Heart left ventricle (tissue), 16 donors: ENCODE measurements around the gene ANXA6. TPM values are rescaled to one million over a fixed set of nuclear protein-coding genes. Genes with fewer than 3 reads are reported as not detected.

Source experiments
- ATAC-seq, 4 donors: fragments of 200-7000 bp; cut with Tn5 transposase; one replicate each; pipeline ENCODE4 v1.9.1; 2020 to 2022; ENCODE audit warnings: moderate library complexity in 4 of 4, mild to moderate bottlenecking in 3 of 4, moderate number of reproducible peaks in 1 of 4
- DNase-seq, 5 donors: peaks; one replicate each; pipeline ENCODE4 v3.0.0-alpha.2; 2020
- H3K27ac ChIP-seq, 12 donors: fragments of 200-600 bp; sonication (generic) in 4 of 12; one replicate each; pipeline versions ENCODE4 v1.5.0 to v1.8.0; 2016 to 2022; ENCODE audit warnings: mild to moderate bottlenecking in 2 of 12
- H3K27me3 ChIP-seq, 9 donors: fragments of 200-600 bp; sonication (generic) in 2 of 9; one replicate each; pipeline versions ENCODE4 v1.5.1 to v1.8.0; 2016 to 2022; ENCODE audit warnings: mild to moderate bottlenecking in 3 of 9
- H3K36me3 ChIP-seq, 9 donors: fragments of 200-600 bp; sonication (generic) in 2 of 9; one replicate each; pipeline versions ENCODE4 v1.5.0 to v1.8.0; 2018 to 2022; ENCODE audit warnings: mild to moderate bottlenecking in 2 of 9
- H3K4me1 ChIP-seq, 12 donors: fragments of 200-600 bp; sonication (generic) in 4 of 12; one replicate each; pipeline versions ENCODE4 v1.5.0 to v1.8.0; 2016 to 2022; ENCODE audit warnings: mild to moderate bottlenecking in 3 of 12
- H3K4me3 ChIP-seq, 12 donors: fragments of 200-600 bp; sonication (generic) in 4 of 12; one replicate each; pipeline versions ENCODE4 v1.5.0 to v1.8.0; 2017 to 2022; ENCODE audit warnings: mild to moderate bottlenecking in 9 of 12, moderate library complexity in 4 of 12
- H3K9me3 ChIP-seq, 12 donors: fragments of 200-600 bp; sonication (generic) in 4 of 12; one replicate each; pipeline versions ENCODE4 v1.5.0 to v1.8.0; 2016 to 2022; ENCODE audit warnings: mild to moderate bottlenecking in 1 of 12
- CTCF ChIP-seq, 12 donors: fragments of 200-600 bp; sonication (generic) in 4 of 12; IDR thresholded peaks; one replicate each; pipeline versions ENCODE4 v1.5.0 to v1.8.0; 2018 to 2022; ENCODE audit warnings: antibody characterized with exemption in 12 of 12, mild to moderate bottlenecking in 5 of 12
- POLR2A ChIP-seq, 2 donors: fragments of 450-650 bp; IDR thresholded peaks; one replicate each; pipeline ENCODE4 v1.6.1; 2017; ENCODE audit warnings: antibody characterized with exemption in 2 of 2, mild to moderate bottlenecking in 2 of 2, moderate library complexity in 2 of 2
- WGBS, 4 donors: extraction: QIAGEN DNeasy Blood & Tissue Kit in 2 of 4; methylation state at CpG; one replicate each; pipeline versions ENCODE4 v1.1.5 to v1.1.7; 2013 to 2018; 5-methylcytosine and 5-hydroxymethylcytosine counted together
- intact Hi-C, 10 donors: fragments of 100-400 bp; cut with DNase I; formaldehyde crosslinking; loops; one replicate each; pipeline versions ENCODE4 v1.11.1 to v1.14.2; 2022
- polyA plus RNA-seq, 2 donors: library from polyadenylated mRNA; stranded (reverse); fragments of 200-250 nt; gene quantifications; one replicate each; pipeline ENCODE4 v1.2.3, GENCODE V29; 2013
- total RNA-seq, 9 donors: library from RNA; depleted of rRNA in 2 of 9; stranded (reverse); fragments of >200 nt in 2 of 9; fragmentation: NEBNext Ultra II Directional in 3 of 9; extraction: Animal tissue kit (Norgen Biotek cat#: 25700) in 3 of 9; gene quantifications; one replicate each; pipeline versions ENCODE4 v1.1.0 to v1.2.4, GENCODE V29; 2016 to 2023
- donor health status: ischemic (EF 13 %, LVEDD 7.1; RV severe dilation, severe dysfunction).
- donor health status: healthy with polysubstance abuse.
- donor health status: DM: no; HTN: yes; CAD: no.
- donor health status: DM: no; HTN: no; CAD: no.
- donor health status: ischemic (EF 25% LVEDD 6.9; RV normal size, moderate dysfunction).
- donor health status: ischemic (EF 25% LVEDD 5.7; RV mildly dilated, moderate dysfunction).
- donor health status: healthy.
- donor health status: DM: yes; HTN: yes; CAD: no.
- donor health status: ischemic (EF 35%, LVEDD 5.7; RV mildly dilated, moderate dysfunction).
- donor health status: nonischemic (EF 11% LVEDD 7.7; RV severe dilation, severe dysfunction).
- donor health status: DM: yes; HTN: yes; CAD: no.
- donor health status: PGD.
- donor health status: ischemic (EF 29% LVEDD 5.4; RV normal size, mild dysfunction).
- donor health status: nonischemic (EF 23%, LVEDD 6.1; RV moderate dilation, normal function).

The ANXA6 gene
- total and polyA plus RNA-seq, 11 donors: 171 to 287 (median 202) TPM

- ATAC-seq (no peak), DNase-seq (peak in 1 of 5 donors; percentile 20)
- peaks cover 12 to 77% (median 58%) of the 10 kb centered on the region in 12 donors for H3K4me1 ChIP-seq
- H3K27ac ChIP-seq: peak overlapping the region in 1 of 12 donors; percentile 22
- intact Hi-C loops: no loop called here
- H3K27me3 ChIP-seq: no peaks in the 10 kb centered on the region
- WGBS, 4 donors: 95 to 97% (median 96%) methylated on average over 6 of the region's 6 CpGs
- H3K36me3 ChIP-seq: peaks cover 0 to 24% (median 4%) of the 10 kb centered on the region in 9 donors
- H3K4me3 ChIP-seq: no peak overlapping the region
- H3K9me3 ChIP-seq: no peaks in the 10 kb centered on the region
- no peak for TF ChIP-seq POLR2A (IDR thresholded peaks at IDR 0.05)
- no peak for TF ChIP-seq CTCF (IDR thresholded peaks at IDR 0.05)
These were observed 81.0 kb downstream of the ANXA6 start for GRCh38 chr5:151076616-151077015.

DNA sequence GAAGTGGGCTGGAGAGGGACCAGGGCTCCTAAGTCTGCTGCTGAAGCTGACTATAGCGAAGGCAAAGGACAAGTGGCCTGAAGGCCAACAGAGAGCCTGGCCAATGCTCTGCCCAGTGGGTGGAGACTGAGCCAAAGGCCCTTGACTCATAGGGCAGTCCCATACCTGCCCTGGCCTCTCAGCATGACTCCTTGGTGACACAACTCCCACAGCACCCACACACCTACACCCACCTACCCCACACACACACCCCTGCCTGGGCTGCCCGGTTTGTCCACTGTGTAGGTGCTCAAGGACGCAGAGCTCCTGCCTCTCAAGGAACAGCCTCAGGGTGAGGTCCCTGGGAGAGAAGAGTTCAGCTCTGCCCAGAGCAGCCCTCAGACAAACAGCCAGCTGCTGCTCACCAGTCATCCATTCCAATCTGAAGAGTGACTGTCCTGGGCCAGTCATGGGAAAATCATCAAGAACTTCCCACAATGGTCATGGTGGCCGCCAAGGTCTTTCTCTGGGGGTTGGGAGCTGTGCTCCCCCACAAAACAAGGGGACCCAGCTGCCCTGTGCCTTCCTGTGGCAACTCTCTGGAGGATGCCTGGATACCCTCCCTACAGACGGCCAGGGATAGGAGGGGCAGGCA lies 81.8 kb downstream of the ANXA6 start:
- Histone ChIP-seq H3K4me3 (no peak overlapping the region), H3K27ac (peak overlapping the region in 6 of 12 donors; percentile 4 to 44 (median 26)), H3K4me1 (peaks cover 12 to 84% (median 63%) of the 10 kb centered on the region in 12 donors), H3K27me3 (no peaks in the 10 kb centered on the region), H3K36me3 (peaks cover 0 to 31% (median 4%) of the 10 kb centered on the region in 9 donors), H3K9me3 (no peaks in the 10 kb centered on the region)
- ATAC-seq (peak in 3 of 4 donors; percentile 17 to 53 (median 25)), DNase-seq (peak in 1 of 5 donors; percentile 40)
- WGBS, 4 donors: 65 to 79% (median 73%) methylated on average over 2 to 5 of the region's 5 CpGs
- TF ChIP-seq POLR2A (IDR thresholded peaks at IDR 0.05) (no peak), CTCF (IDR thresholded peaks at IDR 0.05) (no peak)
- intact Hi-C loops: no loop called here

- WGBS, 4 donors: 94 to 100% (median 95%) methylated on average over 2 of the region's 2 CpGs
- intact Hi-C loops: loop anchor here in 1 of 10 donors (5.0 kb wide), 1 partner anchor 33 kb away; no protein-coding TSS in a partner anchor
- H3K27ac ChIP-seq: no peak overlapping the region
- no peaks in the 10 kb centered on the region for H3K27me3 ChIP-seq
- DNase-seq: no peak
- H3K4me3 ChIP-seq: no peak overlapping the region
- no peak for ATAC-seq
- peaks cover 12 to 90% (median 64%) of the 10 kb centered on the region in 12 donors for H3K4me1 ChIP-seq
- peaks cover 0 to 35% (median 6%) of the 10 kb centered on the region in 9 donors for H3K36me3 ChIP-seq
- TF ChIP-seq POLR2A (IDR thresholded peaks at IDR 0.05) (no peak), CTCF (IDR thresholded peaks at IDR 0.05) (no peak)
- no peaks in the 10 kb centered on the region for H3K9me3 ChIP-seq
These were observed 83.0 kb downstream of the ANXA6 start for GRCh38 chr5:151074557-151074956.

- WGBS, 4 donors: 96 to 100% (median 98%) methylated on average over 2 of the region's 2 CpGs
- no peak for ATAC-seq
These were observed 84.3 kb downstream of the ANXA6 start for GRCh38 chr5:151073280-151073679.

More at GRCh38 chr5:151073280-151073679, 84.3 kb downstream of the ANXA6 start:
- no peak for DNase-seq
- intact Hi-C loops: loop anchor here in 1 of 10 donors (5.0 kb wide), 1 partner anchor 34 kb away; no protein-coding TSS in a partner anchor
- Histone ChIP-seq H3K36me3 (peaks cover 0 to 28% (median 6%) of the 10 kb centered on the region in 9 donors), H3K9me3 (no peaks in the 10 kb centered on the region), H3K4me1 (peaks cover 4 to 90% (median 65%) of the 10 kb centered on the region in 12 donors), H3K4me3 (no peak overlapping the region), H3K27me3 (no peaks in the 10 kb centered on the region), H3K27ac (peak overlapping the region in 2 of 12 donors; percentile 36 to 54)
- no peak for TF ChIP-seq POLR2A (IDR thresholded peaks at IDR 0.05)
- no peak for TF ChIP-seq CTCF (IDR thresholded peaks at IDR 0.05)
